ENCODE results near the gene CAMKK1.

CAMKK1 gene

GRCh38 chr17:3864534-3864933, 28.3 kb downstream of the CAMKK1 start:
- H4K20me1 ChIP-seq (ENCODE audit: insufficient read depth, low read length, poor library complexity, severe bottlenecking), result no peaks in the 10 kb centered on the region
- no peak overlapping the region for H3K9ac ChIP-seq (ENCODE audit: low read depth, low read length, poor library complexity, severe bottlenecking)
- H3K4me3 ChIP-seq (ENCODE audit: low read length, poor library complexity, severe bottlenecking), result no peak overlapping the region
- H3K4me2 ChIP-seq (ENCODE audit: low read depth, low read length, poor library complexity, severe bottlenecking), result no peak overlapping the region
- no peaks in the 10 kb centered on the region for H3K9me2 ChIP-seq (replicated peaks; ENCODE audit: low read depth, low read length)
- H3K9me3 ChIP-seq (ENCODE audit: insufficient read depth, low read depth, low read length), result no peaks in the 10 kb centered on the region
- no peaks in the 10 kb centered on the region for H3K79me2 ChIP-seq (ENCODE audit: insufficient read depth, low read length)
- no peaks in the 10 kb centered on the region for H3K36me3 ChIP-seq (ENCODE audit: insufficient read depth, low read length)
- H3K27me3 ChIP-seq (ENCODE audit: insufficient read depth, low read length, poor library complexity, severe bottlenecking), result no peaks in the 10 kb centered on the region
- peaks cover 5% of the 10 kb centered on the region for H3K4me1 ChIP-seq (ENCODE audit: insufficient read depth, low read length, poor library complexity, severe bottlenecking)
- no peak overlapping the region for H2AFZ ChIP-seq (ENCODE audit: low read length)
- TF ChIP-seq EZH2phosphoT487 (IDR thresholded peaks at IDR 0.05; ENCODE audit: borderline replicate concordance) (no peak), CTCF (conservative IDR thresholded peaks at IDR 0.05; ENCODE audit: low read length) (no peak)
- no peaks in the 10 kb centered on the region for H3F3A ChIP-seq (ENCODE audit: low read depth)

- Histone ChIP-seq H4K20me1 (ENCODE audit: insufficient read depth, low read length, poor library complexity, severe bottlenecking) (no peaks in the 10 kb centered on the region), H3K4me1 (ENCODE audit: insufficient read depth, low read length, poor library complexity, severe bottlenecking) (peaks cover 5% of the 10 kb centered on the region), H2AFZ (ENCODE audit: low read length) (no peak overlapping the region), H3K36me3 (ENCODE audit: insufficient read depth, low read length) (no peaks in the 10 kb centered on the region), H3K9me3 (ENCODE audit: insufficient read depth, low read depth, low read length) (no peaks in the 10 kb centered on the region), H3K4me3 (ENCODE audit: low read length, poor library complexity, severe bottlenecking) (no peak overlapping the region), H3F3A (ENCODE audit: low read depth) (no peaks in the 10 kb centered on the region), H3K27me3 (ENCODE audit: insufficient read depth, low read length, poor library complexity, severe bottlenecking) (no peaks in the 10 kb centered on the region), H3K9me2 (replicated peaks; ENCODE audit: low read depth, low read length) (no peaks in the 10 kb centered on the region), H3K4me2 (ENCODE audit: low read depth, low read length, poor library complexity, severe bottlenecking) (no peak overlapping the region), H3K9ac (ENCODE audit: low read depth, low read length, poor library complexity, severe bottlenecking) (no peak overlapping the region), H3K79me2 (ENCODE audit: insufficient read depth, low read length) (no peaks in the 10 kb centered on the region)
- TF ChIP-seq CTCF (conservative IDR thresholded peaks at IDR 0.05; ENCODE audit: low read length) (no peak), EZH2phosphoT487 (IDR thresholded peaks at IDR 0.05; ENCODE audit: borderline replicate concordance) (no peak)
Measured at GRCh38 chr17:3861761-3862681, 30.8 kb downstream of the CAMKK1 start.

GRCh38 chr17:3860939-3861700, 31.7 kb downstream of the CAMKK1 start:
- H3K79me2 ChIP-seq (ENCODE audit: insufficient read depth, low read length), result no peaks in the 10 kb centered on the region
- H3K36me3 ChIP-seq (ENCODE audit: insufficient read depth, low read length), result no peaks in the 10 kb centered on the region
- peaks cover 5% of the 10 kb centered on the region for H3K4me1 ChIP-seq (ENCODE audit: insufficient read depth, low read length, poor library complexity, severe bottlenecking)
- H3F3A ChIP-seq (ENCODE audit: low read depth), result no peaks in the 10 kb centered on the region
- H2AFZ ChIP-seq (ENCODE audit: low read length), result no peak overlapping the region
- H3K4me3 ChIP-seq (ENCODE audit: low read length, poor library complexity, severe bottlenecking), result no peak overlapping the region
- no peak overlapping the region for H3K9ac ChIP-seq (ENCODE audit: low read depth, low read length, poor library complexity, severe bottlenecking)
- H3K4me2 ChIP-seq (ENCODE audit: low read depth, low read length, poor library complexity, severe bottlenecking), result no peak overlapping the region
- H3K9me3 ChIP-seq (ENCODE audit: insufficient read depth, low read depth, low read length), result no peaks in the 10 kb centered on the region
- no peaks in the 10 kb centered on the region for H4K20me1 ChIP-seq (ENCODE audit: insufficient read depth, low read length, poor library complexity, severe bottlenecking)
- TF ChIP-seq EZH2phosphoT487 (IDR thresholded peaks at IDR 0.05; ENCODE audit: borderline replicate concordance), result no peak
- no peak for TF ChIP-seq CTCF (conservative IDR thresholded peaks at IDR 0.05; ENCODE audit: low read length)
- no peaks in the 10 kb centered on the region for H3K9me2 ChIP-seq (replicated peaks; ENCODE audit: low read depth, low read length)
- no peaks in the 10 kb centered on the region for H3K27me3 ChIP-seq (ENCODE audit: insufficient read depth, low read length, poor library complexity, severe bottlenecking)

Measured in Loucy (cell line).